ENCODE results near the gene CITED4. TPM values are rescaled to one million over a fixed set of nuclear protein-coding genes. Genes with fewer than 3 reads are reported as not detected.

The CITED4 gene
- total and polyA plus RNA-seq, 2 donors (not counting 3 experiments of a cell fraction or from before 2014, with no cell fraction given) = 3.8 to 11.3 TPM

DNA sequence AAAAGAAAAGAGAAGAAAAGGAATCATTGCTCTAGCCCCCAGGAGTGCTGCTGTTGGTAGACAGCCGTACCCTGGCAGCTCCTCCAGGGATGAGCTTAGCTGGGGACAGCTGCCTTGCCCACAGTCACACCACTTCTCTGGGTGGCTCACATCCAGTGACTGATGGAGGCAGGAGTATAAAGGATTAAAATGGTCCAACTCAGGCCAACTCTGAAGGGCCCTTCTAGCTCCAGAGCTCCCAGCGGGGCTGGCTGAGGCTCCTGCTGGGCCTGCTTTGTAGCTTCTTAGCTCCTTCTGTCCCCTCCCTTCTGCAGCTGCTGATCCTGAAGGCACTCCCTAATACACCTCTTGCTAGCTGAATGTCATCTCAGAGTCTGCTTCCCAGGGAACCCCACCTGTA lies 4.4 kb downstream of the CITED4 start:
- H3K27ac ChIP-seq (ENCODE audit: insufficient read depth, low read depth, low read length) = no peak overlapping the region
- H3K4me3 ChIP-seq (replicated peaks in 1 of 3; ENCODE audit: insufficient read depth in 1 of 3, low read depth in 1 of 3, low read length in 3 of 3) = no peak overlapping the region
- ChIA-PET POLR2A (interaction anchor here (0.8 to 1.0 kb wide), 2 partner anchors 122 kb away, joined by 3 read pairs; partner anchors contain the start of gene CTPS1), CTCF (interaction anchor here (0.6 to 23.4 kb wide), 3 partner anchors 8 to 91 kb away, joined by 3 to 898 read pairs (median 13); no protein-coding TSS in a partner anchor)
- intact Hi-C loops (cut with micrococcal nuclease) (no loop called here), dilution Hi-C loops (cut with MboI; ENCODE audit: extremely low pct_ligation_motif_present, low sequenced_read_pairs) (no loop called here)
- H4K20me1 ChIP-seq (replicated peaks; ENCODE audit: control insufficient read depth, extremely low read depth, insufficient read depth, low read length) = no peaks in the 10 kb centered on the region
- no peak overlapping the region for H3K9ac ChIP-seq (replicated peaks; ENCODE audit: extremely low read depth, insufficient read depth, low read length)
- H2AFZ ChIP-seq (ENCODE audit: low read depth, low read length) = no peak overlapping the region
- BruUV-seq (replicated peaks) = no TSS peak
- H3K9me3 ChIP-seq (replicated peaks; ENCODE audit: control insufficient read depth, insufficient read depth, low read length) = no peaks in the 10 kb centered on the region
- H3K4me1 ChIP-seq (ENCODE audit: control insufficient read depth, extremely low read depth, insufficient read depth, low read length) = peaks cover 10% of the 10 kb centered on the region
- DNase-seq (ENCODE audit: low read depth, low spot score) = no peak
- H3K9me1 ChIP-seq (replicated peaks; ENCODE audit: control insufficient read depth, extremely low read depth, insufficient read depth, low read length) = no peaks in the 10 kb centered on the region
- H3K4me2 ChIP-seq (ENCODE audit: insufficient read depth, low read length) = no peak overlapping the region
- FAIRE-seq = no peak
- TF ChIP-seq EZH2 (IDR thresholded peaks at IDR 0.05; ENCODE audit: borderline replicate concordance, low read depth, low read length, severe bottlenecking) (no peak), POLR2A (IDR thresholded peaks at IDR 0.05; ENCODE audit: low read depth, low read length) (no peak), GATA2 (IDR thresholded peaks at IDR 0.05; ENCODE audit: insufficient read depth, insufficient read length, low read depth, low read length) (no peak), JUN (IDR thresholded peaks at IDR 0.05; ENCODE audit: borderline replicate concordance, insufficient read depth, insufficient read length, low read depth) (no peak)
- TF ChIP-seq, protein P1, sequence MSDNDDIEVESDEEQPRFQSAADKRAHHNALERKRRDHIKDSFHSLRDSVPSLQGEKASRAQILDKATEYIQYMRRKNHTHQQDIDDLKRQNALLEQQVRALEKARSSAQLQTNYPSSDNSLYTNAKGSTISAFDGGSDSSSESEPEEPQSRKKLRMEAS (IDR thresholded peaks at IDR 0.05; ENCODE audit: insufficient read depth, insufficient read length) = no peak
- TF ChIP-seq, protein P2, sequence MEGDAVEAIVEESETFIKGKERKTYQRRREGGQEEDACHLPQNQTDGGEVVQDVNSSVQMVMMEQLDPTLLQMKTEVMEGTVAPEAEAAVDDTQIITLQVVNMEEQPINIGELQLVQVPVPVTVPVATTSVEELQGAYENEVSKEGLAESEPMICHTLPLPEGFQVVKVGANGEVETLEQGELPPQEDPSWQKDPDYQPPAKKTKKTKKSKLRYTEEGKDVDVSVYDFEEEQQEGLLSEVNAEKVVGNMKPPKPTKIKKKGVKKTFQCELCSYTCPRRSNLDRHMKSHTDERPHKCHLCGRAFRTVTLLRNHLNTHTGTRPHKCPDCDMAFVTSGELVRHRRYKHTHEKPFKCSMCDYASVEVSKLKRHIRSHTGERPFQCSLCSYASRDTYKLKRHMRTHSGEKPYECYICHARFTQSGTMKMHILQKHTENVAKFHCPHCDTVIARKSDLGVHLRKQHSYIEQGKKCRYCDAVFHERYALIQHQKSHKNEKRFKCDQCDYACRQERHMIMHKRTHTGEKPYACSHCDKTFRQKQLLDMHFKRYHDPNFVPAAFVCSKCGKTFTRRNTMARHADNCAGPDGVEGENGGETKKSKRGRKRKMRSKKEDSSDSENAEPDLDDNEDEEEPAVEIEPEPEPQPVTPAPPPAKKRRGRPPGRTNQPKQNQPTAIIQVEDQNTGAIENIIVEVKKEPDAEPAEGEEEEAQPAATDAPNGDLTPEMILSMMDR (IDR thresholded peaks at IDR 0.05; ENCODE audit: extremely low read depth in 1 of 2, insufficient read depth in 1 of 2, low read depth in 1 of 2, low read length in 2 of 2) = no peak
- no peaks in the 10 kb centered on the region for H3K27me3 ChIP-seq (ENCODE audit: control insufficient read depth in 2 of 2, insufficient read depth in 2 of 2, low read length in 2 of 2)
- H3K79me2 ChIP-seq (ENCODE audit: control insufficient read depth, insufficient read depth, low read length) = no peaks in the 10 kb centered on the region
- H3K36me3 ChIP-seq (ENCODE audit: control insufficient read depth in 2 of 2, extremely low read depth in 1 of 2, insufficient read depth in 2 of 2, low read length in 2 of 2) = no peaks in the 10 kb centered on the region
